GM21367 (cell line): Measurements from ENCODE around the gene SSU72.

Experiments
- ATAC-seq: cut with Tn5 transposase; IDR thresholded peaks from one replicate; pipeline ENCODE4 v1.9.1; 2021; ENCODE audit not compliant: unreplicated experiment

The SSU72 gene

DNA sequence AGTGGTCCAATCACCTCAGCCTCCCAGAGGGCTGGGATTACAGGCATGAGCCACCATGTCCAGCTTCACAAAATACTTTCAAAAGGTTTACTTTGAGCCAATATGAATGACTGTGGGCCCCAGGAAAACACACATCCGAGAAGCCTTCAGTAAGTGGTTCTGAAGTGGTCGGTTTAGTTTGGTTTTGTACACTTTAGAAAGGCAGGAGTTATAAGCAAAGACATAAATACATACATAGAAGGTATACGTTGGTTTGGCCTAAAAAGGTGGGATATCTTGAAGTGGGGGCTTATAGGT is 37.4 kb upstream of the SSU72 start:
- ATAC-seq = no peak

GRCh38 chr1:1610796-1611195 is 36.1 kb upstream of the SSU72 start:
- ATAC-seq = no peak

GRCh38 chr1:1609822-1610485 is 35.3 kb upstream of the SSU72 start:
- no peak for ATAC-seq

DNA sequence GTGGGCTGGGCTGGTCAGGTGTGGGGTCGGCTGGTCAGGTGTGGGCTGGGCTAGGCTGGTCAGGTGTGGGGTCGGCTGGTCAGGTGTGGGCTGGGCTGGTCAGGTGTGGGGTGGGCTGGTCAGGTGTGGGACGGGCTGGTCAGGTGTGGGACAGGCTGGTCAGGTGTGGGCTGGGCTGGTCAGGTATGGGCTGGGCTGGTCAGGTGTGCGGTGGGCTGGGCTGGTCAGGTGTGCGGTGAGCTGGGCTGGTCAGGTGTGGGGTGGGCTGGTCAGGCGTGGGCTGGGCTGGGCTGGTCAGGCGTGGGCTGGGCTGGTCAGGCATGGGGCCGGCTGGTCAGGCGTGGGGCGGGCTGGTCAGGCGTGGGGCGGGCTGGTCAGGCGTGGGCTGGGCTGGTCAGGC is 31.6 kb upstream of the SSU72 start:
- ATAC-seq = no peak

- no peak for ATAC-seq
These were observed 31.1 kb upstream of the SSU72 start for GRCh38 chr1:1605724-1606123.

DNA sequence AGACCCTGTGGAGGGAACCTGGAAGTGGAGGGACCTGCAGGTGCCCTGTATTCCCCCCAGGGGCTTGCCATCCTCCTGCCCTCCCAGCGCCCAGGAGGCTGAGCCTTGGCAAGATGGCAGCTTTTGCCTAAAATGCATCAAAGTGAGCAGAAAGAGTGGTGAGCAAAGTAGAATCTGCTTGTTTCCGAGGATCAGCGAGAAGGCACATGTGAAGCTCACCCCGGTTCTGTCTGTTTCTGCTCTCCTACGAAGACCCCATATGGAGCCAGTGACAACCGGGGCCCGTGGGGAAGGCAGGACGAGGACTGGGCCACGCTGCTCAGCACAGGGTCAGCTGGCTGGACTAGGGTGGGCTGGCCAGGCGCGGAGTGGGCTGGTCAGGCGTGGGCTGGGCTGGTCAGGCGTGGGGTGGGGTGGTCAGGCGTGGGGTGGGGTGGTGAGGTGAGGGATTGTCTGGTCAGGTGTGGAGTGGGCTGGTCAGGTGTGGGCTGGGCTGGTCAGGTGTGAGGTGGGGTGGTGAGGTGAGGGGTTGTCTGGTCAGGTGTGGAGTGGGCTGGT is 30.4 kb upstream of the SSU72 start:
- no peak for ATAC-seq

GRCh38 chr1:1604374-1605033 is 29.8 kb upstream of the SSU72 start:
- no peak for ATAC-seq

DNA sequence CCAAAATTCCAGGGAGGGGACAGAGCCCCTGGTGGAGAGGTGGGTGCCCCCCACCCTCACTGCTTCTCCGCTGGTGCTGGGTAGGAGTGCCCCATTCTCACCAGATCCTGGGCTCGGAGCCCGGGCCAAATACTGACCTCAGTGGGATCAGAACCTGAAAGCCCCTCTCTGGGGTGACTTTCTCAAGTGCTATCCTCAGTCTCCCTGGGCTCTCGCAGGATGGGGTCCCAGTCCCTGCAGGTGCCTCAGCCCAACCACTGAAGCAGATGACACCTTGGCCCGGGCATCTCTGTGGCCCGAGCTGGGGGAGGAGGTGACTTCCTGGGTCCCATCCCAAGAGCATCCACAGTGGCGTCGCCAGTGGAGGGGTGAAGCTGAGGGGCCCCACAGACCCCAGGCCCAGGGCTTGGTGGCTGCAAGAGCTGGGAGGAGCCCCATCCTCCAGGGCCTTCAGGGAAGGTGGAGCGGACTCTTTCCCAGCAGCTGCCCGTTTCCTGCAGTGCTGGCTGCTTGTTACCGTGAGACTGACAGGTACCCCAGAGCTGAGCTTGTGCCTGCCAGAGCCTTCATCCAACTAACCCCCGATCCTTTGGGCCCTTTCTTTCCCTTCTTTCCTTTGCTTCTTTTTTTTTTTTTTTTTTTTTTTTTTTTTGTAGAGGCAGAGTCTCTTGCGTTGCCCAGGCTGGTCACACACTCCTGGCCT is 29.2 kb upstream of the SSU72 start:
- no peak for ATAC-seq

GRCh38 chr1:1602968-1603506 is 28.4 kb upstream of the SSU72 start:
- ATAC-seq = no peak

DNA sequence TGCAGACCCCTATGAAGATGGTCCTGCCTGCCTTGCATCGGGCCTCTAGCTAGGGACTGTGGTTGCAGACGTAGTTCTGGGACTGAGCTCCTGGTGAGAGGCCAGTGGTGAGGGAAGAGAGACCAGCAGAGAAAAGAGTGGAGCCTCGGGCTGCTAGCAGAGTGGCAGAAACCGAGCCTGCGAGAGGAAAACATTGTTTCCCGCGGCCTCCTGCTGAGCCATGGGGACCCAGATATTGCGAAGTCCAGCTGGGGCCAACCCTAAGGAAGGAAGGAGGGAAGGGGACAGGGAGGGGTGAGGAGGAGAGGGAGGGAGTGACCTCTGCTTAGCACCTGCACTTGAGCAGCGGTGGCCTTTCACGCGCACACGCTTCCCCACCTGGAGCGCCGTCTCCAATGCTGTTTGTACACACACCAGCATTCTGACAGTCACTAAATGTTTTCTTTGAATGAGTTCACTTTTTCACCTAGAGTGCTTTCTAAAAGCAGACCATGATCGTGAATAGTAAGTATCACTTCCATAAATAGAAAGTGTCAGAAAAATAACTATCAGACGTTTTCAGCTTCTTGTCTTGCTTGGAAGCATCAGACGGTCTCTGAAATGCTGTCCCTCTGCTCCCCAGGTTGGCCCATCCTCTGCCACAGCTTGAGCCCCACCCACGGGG is 27.8 kb upstream of the SSU72 start:
- no peak for ATAC-seq

DNA sequence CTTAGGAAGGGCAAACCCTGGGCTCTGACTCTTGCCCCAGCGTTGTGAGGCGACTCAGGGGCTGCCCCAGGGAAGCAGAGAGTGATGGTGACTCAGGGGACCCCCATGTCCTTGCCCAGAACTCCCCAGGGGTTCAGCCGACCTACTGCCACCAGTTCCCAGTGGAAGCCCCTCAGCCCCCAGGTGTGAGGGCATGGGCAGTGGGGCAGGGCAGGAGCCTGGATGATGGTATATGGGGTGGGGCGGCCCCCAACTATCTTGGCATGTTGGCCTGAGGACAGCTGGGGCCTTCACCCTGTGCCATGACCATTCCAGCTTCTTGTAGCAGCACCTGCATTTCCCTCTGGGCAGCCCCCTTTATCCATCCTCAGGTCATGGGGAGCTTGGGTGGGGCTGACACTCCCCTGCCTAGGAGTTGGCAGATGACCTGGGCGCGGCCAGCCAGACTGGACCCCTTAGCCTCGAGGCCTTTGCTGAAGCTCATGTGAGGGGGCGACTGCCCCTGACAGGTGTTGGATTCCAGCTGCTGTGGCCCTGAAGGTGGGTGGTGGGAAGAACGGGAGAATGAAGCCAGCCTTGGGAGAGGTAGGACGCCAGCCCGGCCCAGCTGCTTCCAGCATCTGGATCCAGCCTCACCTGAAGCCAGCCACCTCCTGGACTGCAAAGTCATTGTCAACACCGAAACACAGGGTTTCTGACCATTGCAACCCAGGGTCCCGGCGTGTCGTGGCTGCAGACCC is 27.1 kb upstream of the SSU72 start:
- ATAC-seq = no peak

DNA sequence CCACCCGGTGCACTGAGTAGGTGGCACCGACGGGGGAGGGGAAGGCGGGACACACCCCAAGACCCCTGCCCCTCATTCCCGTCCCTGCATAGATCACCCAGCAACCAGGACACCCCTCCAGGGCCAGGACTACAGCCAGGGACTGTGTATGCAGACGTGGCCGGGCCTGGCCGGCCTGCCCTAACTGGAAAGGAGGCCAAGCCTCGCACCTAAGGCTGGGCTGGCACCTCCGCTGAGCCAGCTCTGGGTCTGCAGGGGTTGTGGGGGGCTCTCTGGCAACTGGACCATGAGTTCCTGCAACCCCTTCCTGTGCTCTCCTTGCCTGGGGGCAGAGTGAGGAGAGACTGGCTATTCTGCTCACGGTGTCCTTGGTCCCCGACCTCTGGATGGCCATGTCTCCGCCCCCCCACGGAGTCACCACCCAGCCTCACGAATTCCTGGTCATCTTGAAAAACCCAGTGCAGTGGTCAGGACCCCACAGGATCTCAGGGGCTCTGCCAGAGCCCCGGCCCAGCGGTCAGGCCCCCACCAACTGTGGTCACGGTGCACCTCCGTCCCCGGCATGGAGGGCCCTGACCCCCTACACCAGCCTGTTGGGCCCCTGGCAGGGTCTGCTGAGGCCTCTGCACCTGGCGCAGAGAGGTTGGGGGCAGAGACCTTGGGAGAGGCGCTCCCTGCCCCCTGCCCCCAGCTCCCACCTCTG is 26.3 kb upstream of the SSU72 start:
- no peak for ATAC-seq

GRCh38 chr1:1599935-1600860 is 25.5 kb upstream of the SSU72 start, which contains the start of gene FNDC10:
Gene FNDC10, minus strand, starts transcription at chr1:1600135. Its CDS starts 120 bp downstream, at chr1:1600015.
- no peak for ATAC-seq

DNA sequence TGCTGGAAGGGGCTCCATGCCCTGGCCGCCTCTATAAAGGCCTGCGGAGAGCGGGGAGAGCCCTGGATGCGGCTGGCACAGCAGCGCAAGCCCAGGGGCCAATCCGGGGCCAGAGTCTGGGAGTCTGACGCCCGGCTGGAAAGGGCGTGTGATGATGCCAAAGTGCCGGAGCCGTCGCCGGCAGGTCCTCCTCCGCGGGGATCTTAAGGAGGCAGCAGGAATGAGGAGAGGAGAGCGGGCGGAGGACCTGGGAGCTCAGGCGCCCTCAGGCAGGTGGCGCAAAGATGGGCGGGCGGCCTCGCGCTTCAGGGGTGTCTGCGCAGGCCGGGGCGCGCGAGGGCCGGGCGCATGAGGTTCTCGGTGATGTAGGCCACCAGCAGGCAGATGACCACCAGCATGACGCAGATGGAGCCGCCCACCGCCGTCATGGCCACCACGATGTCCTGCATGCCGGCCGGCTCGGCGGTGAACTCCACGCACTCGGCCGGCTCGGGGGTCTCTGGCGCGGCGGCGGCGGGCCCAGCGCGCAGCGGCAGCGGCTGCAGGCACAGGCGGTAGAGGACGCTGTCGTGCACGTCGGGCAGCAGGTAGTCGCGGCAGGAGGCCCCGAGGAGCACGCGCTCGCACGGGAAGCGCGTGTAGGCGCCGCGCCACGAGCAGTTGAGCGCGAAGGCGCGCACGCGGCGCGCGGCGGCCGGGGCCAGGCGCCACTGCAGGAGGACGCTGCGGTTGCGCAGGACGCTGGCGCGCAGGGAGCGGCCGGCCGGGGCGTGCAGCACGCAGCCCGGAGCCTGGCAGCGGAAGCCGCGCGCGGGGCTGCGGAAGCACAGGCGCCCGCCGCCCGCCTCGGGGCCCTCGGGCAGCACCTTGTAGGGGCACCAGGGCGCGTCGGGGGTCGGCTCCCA is 24.6 kb upstream of the SSU72 start:
- no peak for ATAC-seq

DNA sequence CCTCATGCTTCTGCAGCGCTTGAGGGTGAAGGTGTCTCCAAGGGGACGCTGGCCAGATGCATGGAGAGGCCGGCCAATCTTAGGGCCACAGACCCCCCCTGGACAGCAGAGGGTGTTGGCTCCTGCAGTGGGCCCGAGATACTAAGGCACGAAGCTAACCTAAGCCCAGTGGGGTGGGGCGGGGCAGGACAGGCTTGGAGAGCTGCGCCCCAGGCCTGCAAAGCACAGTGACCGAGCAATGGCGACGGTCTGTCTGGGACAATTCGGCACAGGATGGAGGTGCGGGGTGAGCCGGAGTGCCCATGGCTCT is 24.0 kb upstream of the SSU72 start:
- ATAC-seq = no peak

DNA sequence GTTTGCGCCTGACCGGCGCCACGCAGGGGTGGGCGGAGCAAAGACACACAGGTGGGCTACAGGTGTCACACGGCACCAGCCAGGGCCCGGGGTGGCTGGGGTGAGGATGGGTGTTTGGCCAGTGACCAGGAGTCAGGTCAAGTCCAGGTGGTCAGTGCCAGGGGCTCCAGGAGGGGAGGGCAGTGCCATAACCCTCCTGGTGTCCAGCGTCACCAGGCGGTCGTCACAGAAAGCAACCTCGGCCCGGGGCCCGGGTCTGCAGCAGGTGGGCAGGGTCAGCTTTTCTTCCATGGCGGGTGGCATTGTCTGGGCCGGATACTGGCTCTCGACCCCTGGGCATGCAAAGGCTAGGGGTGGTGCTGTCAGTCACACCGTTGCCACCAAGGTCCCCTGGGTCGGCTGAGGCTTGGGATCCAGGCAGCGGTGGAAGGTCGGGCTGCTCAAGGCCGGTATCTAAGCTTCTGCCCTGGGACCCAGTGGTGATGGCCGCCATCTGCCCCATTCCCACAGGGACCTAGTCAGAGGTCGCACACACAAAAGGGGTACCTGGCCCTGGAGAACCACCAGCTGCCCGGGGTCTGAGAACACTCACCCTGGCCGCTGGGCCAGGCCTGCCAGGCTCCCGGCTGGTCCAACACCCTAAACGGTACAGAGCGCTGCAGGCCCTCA is 23.5 kb upstream of the SSU72 start:
- no peak for ATAC-seq

DNA sequence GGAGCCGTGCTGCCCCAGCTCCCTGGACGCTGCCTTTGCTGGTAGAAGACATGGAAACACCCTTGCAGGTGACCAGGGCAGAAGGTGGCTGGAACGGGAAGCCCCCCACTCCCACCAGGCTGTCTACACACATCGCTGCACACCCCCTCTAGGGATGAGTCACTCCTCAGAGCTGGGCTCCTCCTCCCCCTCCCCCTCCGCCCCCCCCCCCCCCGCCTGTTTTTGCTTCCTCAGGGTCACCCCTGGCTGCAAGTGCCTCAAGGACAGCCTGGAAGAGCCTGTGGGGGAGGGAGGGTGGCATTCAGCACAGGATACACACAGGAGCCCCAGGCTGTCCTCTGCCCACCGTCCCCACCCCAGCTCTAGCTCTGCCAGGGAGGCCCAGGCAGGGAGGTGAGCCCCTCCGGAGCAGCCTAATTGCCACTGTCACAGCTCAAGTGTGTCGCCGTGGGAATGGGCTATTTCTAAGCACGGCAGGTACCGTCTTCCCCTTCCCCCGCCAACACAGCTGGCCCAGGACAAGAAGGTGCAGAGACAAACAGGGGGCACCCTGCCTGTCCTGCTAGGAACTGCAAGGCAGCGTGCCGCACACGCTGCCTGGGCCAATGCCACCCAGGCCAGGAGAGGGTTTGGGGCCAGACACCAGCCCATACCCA is 22.7 kb upstream of the SSU72 start:
- no peak for ATAC-seq
